MM.1S (cell line): Measurements from ENCODE around the gene C16orf78.

ENCODE experiments used
- CTCF ChIP-seq: fragments of 300-600 bp; sonication (generic); IDR thresholded peaks from 2 replicates; pipeline ENCODE4 v1.5.1; 2016; ENCODE audit warnings: antibody characterized with exemption, low read length, mixed read lengths
- EZH2 ChIP-seq: fragments of 300-600 bp; sonication (generic); optimal IDR thresholded peaks from 2 replicates; pipeline ENCODE3; 2017; ENCODE audit warnings: low read depth, mild to moderate bottlenecking, antibody characterized with exemption, low read length, mixed read lengths

GRCh38 chr16:49424961-49425360 lies 51.4 kb downstream of the C16orf78 start:
- TF ChIP-seq CTCF (no peak), EZH2 (no peak)
